ENCODE results near the gene PLB1.
"Not testable (repeated sequence)": the region's sequence is repeated elsewhere in the genome, so short reads cannot be mapped to it uniquely, and the experiment has no call there.

The PLB1 gene

DNA sequence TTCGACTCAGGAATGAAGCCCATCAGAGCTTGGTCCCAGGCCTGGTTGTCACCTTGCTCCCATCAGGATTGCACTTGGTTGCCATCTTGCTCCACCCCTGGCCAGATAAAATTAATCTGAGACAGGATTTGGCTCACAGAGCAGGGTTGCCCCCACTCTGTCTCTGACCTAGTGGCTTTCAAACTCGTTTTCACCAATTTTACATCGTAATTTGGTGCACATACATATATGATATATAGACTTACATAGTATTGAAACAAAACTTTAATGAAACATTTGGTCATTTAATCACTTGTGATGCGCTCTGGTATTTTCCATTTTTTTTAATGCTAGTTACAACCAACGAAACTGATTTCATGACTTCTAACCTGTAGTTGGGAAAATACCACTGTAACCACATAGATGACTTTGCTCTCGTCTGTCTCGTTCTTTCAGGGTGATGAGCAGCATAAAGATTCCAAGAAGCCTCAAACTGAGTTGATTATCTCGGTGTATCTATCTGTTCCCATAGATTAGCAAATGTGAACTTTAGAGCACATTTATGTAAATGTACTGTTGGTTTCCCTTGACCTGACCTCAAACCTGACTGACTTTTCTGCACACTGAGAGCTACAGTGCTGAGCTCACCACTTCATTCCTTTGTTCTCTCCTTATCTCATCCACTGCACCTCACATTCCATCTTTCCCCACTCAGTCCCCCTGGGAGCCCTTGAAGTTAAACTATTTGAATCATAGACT is 30.5 kb upstream of the PLB1 start:
- DNase-seq, result no peak

DNA sequence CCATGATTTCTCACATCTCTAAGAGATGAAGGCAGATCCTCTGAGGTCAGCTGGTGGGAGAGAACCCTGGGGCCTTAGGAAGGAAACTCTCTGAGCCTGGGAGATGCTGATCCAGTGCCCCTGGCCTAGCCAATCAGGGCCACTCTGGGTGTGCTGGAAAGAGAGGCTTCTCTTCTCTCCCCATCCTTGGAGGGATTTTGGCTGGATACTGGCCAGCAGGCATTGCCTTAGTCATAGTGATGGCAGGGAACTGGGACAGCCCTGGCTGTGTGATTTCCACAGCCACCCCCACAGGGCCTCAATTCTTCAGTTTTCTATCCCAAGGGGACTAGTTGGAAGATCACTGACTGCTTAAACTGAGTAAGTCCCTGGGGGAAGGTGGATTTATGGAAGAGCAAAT is 26.6 kb upstream of the PLB1 start:
- DNase-seq, result no peak

DNA sequence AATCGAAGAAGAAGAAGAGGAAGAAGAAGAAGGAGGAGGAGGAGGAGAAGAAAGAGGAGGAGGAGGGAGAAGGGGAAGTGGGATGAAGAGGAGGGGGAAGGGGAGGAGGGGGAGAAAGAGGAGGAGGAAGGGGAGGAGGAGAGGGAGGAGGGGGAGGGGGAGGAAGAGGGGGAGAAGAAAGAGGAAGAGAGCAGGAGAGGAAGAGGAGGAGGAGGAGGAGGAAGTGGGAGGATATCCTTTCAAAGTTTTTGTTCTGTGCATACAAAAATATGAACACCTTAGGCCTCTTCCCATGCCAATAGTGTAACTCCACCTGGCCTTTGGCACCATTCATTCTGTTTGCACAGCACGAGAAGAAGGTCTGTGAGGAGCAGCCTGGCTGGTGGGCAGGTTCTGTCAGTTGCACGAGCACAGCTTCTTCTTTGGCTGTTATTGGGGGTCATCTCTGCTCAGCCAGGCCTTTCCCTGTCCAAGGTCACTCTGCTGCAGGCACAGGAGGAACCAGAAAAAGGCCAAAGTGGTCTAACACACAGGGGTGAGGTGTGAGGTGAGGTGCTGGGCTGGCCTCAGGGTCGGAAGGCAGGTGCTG is 25.8 kb upstream of the PLB1 start:
- DNase-seq, result no peak

DNA sequence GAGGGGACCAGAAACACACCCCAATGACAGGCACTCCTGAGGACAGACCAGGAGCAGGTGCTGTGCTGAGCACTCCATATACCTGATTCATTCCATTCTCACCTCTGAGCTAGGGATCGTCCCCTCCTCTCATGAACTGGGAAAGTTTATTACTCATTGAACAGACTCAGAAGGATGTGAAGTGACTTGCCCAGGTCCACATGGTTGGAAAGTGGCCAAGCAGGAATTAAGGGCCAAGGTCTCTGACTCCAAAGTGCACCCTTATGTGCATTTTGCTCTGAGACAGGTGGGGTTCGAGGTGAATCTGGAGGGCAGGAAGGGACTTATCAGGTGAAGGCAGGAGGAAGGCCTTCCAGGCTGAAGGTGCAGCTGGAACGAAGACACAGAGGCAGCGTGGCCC is 25.1 kb upstream of the PLB1 start:
- DNase-seq, result no peak

DNA sequence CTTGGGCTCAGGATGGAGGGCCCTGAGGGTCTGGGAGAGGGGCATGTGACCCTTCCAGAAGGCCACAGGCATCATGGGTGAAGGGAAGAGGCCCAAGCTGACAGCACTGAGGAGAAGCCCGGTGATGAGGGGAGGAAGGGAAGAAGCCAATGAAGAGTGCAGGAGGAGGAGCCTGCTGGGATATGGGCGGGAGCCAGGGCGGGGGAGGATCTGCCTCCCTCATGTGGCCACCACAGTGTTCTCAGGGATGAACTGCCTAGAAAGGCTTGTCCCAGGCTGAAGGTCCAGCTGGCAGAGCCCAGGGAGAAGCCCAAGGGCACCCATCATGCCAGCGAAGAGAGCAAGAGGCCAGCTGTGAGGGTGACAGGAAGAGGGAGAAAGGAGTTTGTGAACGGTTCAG is 24.6 kb upstream of the PLB1 start:
- DNase-seq, result no peak

DNA sequence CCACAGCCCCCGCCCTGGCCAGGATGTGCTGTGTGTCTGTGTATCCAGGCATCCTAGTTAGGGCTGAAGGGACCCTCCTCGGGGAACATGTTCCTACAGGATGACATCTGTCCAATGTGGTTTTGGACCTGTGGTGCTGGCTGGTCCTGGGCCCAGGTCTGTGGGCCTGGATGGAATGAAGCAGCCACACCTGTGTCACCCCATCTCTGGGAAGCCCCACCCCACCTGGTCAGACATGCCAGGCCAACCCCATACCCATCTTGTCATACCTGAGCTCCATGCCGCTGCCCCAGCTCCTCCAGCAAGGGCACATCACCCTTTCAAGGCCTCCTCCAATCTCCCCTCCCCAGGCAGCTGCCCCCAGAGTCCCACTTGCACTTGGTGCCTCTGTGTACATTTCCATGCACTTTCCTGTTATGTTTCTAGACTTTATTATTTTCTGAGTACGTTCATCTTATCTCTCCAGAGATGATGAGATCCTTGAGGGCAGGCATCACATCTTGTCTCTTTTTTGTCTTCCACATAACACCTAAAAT is 24.1 kb upstream of the PLB1 start:
- DNase-seq, result no peak

DNA sequence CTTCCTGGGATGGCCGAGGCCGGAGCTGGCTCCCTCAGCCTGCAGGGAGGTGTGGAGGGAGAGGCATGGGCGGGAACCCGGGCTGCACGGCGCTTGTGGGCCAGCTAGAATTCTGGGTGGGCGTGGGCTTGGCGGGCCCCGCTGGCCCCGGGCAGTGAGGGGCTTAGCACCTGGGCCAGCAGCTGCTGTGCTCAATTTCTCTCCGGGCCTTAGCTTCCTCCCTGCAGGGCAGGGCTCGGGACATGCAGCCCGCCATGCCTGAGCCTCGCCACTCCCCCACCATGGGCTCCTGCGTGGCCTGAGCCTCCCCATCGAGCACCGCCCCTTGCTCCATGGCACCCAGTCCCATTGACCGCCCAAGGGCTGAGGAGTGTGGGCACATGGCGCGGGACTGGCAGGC is 23.2 kb upstream of the PLB1 start:
- DNase-seq, result not testable (repeated sequence)

DNA sequence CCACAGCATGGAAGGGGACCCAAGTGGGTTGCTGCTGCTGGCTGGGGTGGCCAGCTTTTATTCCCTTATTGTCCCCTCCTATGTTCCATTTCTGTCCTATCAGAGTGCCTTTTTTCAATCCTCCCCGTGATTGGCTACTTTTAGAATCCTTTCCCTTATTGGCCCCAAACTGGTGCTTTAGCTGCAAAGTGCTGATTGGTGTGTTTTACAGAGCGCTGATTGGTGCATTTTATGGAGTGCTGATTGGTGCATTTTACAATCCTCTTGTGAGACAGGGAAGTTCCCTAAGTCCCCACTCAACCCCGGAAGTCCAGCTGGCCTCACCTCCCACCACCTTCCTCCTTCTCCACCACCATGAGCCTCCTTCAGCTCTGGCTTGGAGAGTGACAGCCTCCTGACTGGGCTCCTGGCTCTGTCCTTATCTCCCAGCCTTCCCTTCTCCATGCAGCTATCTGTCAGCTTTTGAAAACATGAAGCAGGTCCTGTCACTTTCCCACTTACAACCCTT is 20.7 kb upstream of the PLB1 start:
- DNase-seq, result no peak

DNA sequence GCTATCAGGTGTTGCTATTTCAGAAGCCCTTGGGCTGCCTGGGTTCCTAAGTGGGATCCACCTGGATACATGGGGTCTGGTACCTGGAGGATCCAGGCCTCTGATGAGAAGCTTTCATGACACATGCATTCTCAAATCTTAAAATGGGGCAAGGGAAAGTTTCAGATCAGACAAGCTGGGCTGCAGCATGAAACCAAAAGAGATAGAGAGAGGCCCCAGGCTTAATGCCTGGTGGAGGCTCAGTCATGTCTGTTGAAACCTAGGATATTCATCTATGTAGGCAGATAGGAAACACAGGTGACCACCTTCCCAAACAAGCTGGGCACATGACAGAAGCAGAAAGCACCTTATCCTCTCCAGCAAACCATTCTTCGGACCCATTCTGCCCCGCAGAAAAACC is 18.8 kb upstream of the PLB1 start:
- DNase-seq, result no peak

DNA sequence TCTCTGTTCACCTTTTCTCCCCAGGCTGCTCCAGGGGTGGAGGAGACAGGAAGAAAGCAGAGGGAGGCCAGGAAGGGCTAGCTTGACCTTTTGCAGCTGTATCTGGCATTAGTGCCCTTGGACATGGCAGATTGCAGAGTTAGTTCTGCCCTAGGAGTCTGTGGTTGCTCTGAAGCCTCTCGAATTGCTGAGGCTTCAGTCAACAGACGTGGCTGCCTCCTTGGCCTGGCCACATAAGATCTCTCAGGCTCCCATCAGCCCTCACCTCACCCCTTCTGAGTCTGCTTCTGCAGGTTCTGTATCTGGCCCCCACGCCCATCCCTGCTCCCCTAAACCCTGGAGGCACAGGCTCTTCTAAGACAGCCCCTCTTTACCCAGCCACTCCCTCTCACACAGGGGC is 18.2 kb upstream of the PLB1 start:
- no peak for DNase-seq

DNA sequence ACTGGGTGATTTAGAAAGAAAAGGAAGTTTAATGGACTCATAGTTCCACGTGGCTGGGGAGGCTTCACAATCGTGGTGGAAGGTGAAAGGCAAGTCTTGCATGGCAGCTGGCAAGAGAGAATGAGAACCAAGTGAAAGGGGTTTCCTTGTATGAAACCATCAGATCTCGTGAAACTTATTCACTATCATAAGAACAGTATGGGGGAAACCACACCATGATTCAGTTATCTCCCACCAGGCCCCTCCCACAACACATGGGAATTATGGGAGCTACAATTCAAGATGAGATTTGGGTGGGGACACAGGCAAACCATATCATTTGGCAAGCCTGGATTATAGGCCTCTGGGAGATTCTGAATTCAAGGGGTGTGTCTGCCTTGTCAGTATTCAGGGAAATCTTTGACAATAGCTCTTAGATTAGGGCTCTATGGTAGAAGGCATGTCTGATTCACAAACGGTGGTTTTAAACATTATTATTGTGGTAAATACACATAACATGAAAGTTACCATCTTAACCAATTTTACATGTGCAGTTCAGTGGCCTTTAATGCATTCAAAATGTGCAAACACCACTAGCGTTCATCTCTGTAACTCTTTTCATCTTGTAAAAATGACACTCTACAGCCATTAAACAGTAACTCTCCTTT is 15.3 kb upstream of the PLB1 start:
- DNase-seq, result no peak

DNA sequence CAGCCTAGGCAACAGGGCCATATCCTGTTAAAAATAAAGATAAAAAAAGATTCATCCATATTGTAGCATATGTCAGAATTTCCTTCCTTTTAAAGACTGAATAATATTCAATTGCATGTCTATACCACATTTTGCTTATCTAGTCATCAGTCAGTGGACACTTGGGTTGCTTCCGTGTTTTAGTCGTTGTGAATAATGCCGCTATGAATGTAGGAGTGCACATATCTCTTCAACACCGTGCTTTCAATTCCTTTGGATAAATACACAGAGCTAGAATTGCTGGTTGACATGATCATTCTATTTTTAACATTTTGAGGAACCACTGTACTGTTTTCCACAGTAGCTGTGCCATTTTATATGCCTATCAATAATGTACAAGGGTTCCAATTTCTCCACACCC is 14.0 kb upstream of the PLB1 start:
- DNase-seq, result no peak

DNA sequence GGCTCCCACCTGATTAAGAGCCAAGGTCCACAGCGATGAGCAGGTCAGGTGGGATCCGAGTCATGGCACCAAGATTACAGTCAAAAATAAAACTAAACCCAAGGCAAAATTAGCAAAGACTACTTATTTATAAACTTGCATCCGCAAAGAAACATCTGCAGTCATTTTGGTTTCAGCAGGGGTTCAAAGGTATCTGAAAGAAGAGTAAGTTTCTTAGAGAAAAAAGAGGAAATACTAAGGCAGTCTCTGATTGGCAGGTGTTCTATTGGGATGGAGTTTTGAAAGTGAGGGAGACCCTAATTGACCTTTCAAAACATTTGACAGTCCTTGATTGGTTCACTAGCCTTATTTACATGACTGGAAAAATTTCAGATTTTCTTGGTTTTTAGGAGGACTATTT is 11.0 kb upstream of the PLB1 start:
- no peak for DNase-seq

DNA sequence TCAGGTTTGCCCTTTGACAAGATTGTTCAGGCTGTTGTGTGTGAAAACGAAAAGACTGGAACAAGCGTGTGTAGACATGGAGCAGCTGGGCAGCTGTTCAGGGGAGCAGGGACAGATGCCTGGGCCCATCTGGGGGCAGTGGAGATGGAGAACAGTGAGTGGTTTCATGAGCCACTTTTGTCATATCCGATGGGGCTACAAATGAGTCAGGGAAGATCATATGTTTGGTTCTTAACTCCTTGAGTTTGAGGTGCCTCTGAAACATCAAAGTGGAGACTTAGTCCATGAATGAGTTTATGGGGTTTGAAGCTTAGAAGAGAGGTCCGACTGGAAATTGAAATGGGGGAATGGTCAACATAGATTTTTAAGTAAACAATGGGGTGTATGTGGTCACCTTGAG is 9.3 kb upstream of the PLB1 start:
- no peak for DNase-seq

DNA sequence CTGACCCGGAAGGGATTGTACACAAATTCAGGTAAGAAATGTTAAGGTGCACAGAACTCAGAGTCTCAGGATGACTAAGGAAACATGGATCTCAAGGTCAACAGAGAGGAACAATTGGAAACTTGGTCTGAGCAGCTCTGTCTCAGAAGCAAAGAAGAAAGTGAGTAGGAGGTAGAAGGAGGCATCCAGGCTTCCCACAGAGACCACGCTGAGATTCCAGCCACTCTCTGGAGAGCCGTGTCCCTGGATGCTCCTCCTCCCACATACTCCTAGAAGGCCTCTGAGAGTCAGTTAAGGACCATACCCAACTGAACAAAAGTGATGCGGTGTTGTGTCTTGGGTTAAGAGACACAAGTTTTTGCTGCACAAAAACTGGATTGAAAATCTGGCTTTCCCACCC is 8.6 kb upstream of the PLB1 start:
- no peak for DNase-seq

DNA sequence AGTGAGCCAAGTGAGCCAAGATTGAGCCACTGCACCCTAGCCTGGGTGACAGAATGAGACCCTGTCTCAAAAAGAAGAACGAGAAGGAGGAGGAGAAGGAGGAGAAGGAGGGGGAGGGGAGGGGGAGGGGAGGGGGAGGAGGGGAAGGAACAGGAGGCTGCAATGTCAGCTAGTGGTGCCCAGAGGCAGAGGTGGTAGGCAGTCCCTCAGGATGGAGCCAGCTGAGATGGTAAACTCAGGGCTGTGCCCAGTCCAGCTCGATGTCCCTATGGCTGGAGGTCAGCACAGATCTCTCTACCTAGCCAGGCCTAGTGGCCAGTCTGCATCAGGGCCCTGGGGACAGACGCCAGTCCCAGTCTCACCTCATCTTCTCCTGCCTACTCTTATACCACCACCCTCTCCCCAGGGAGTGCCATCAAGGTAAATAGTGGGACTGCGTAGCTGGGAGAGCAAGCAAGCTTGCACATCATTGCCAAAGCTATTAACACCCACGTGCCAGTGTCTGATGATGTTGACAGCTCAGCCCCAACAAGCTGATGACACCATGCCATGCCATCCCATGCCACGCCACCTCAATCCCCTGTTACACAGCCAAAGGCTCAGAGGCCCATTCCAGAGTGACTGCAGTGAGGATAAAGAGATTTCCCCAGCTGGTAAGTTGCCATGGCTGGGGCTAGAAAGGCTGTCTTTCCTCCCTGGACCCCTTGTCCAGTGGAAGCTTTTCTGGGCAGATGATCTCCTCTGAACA is 7.6 kb upstream of the PLB1 start:
- DNase-seq, result no peak

DNA sequence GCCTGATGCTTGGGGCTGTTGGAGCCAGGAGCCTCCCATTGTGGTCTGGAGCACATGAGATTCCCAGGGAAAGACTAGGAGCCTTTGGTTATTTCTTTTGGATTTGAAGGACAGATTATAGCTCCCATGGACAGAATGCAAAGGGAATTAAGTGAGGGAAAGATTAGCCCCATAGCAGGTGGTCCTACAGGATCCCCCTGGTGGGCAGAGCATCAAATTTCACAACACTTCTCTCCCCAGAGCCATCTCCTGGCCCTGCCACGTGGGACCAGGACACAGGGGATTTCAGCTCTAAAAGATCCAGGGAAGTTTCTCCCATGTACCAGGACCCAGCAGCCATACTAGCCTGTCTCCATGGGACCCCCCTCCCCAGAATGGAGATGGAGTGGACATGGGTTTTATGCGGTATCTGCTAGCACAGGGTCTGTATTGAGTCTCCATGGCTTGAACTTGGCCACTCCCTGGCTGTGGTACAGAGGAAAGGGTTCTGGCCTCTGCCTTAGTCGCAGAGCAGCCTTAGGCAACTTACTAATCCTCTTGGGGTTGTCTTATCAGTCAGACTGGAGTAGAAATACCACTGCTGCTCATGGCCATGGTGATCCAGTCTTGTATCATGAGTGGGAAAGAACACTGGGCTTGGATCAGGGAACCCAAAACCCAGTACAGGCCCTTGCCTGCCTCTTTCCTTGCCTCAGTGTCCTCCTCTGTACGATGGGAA is 6.8 kb upstream of the PLB1 start:
- no peak for DNase-seq

DNA sequence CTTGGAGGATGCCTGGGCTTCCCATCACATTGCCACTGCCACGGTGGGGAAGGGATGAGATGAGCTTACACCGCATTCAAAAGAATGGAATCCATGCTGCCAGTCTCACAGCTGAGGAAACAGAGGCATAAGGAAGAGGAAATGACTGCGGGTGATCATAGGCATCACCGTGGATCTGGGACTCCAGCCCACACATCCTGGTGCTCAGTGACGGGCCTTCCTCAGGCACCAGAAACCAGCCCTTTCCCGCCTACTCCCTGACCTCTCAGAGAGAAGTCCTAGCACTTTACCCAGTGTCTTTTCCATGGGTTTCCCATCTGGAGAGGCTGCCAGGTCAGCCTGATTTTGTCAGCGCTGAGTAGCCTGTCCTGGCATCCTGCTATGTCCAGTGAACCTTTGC is 5.3 kb upstream of the PLB1 start:
- DNase-seq, result no peak

DNA sequence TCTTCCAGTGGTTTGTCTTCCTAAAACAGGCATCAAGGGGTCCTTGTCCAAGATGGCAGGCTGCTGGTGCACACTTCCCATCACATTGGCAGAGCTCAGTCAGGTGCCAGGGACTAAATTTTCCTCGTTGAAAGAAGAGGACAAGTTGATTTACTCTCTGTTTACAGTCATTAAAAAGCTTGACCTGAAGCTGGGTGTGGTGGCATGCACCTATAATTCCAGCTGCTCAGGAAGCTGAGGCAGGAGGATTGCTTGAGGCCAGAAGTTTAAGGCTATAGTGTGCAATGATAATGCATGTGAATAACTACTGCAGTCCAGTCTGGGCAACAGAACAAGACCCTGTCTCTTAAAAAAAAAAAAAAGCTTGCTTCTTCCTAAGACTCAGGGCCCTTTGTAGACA is 3.6 kb upstream of the PLB1 start:
- no peak for DNase-seq

DNA sequence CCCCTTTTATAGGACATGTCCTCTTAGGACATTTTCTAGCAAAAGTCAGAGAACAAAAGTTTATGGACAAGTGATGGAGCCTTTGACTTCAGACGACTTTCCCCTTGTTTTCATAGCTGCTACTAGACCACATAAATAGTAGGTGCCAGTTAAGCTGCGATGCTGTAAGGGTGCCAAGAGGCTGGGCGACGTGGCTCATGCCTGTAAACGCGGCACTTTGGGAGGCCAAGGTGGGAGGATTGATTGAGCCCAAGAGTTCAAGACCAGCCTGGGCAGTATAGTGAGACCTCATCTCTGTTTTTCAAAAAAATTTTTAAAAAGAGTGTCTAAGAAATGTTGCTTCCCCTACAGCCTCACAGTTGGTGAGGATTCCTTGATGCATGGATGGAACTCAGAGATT is 2.2 kb upstream of the PLB1 start:
- DNase-seq, result no peak

DNA sequence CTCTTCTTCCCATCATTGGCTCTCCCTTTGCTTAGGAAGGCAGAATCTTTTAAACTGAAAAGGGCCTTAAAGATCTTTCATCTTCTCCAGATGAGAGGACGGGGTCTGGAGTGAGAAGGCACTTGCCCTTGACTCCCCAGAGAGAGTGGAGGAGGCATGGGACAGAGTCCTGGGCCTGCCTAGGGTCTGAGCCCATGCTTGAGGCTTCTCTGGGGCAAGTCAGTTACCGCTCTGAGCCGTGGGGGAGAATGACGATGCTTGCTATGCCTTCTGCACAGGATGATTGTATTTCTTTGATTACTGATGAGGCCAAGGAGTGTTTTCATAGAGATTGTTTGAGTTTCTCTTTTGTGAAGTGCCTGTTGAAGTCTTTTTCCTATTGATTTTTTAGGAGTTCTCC is 921 bp downstream of the PLB1 start:
- DNase-seq, result no peak

DNA sequence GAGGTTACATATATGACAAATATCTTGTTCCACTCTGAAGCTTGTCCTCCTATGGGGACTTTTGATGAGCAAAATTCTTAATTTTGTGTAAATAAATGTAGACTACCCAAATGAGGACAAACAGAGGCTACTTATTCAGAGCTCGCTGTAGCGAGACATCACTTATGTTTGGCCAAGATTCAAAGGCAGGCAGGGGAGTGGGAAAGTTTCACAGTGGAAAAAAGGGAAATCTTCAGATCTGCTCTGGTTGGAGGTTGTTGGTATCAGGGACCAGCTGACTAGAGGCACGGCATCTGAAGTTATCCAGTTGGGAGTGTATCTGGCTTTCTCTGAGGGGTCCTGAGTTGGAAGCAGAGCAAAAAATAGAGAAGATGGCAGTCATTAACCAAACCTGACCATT is 1.3 kb downstream of the PLB1 start:
- DNase-seq, result no peak

DNA sequence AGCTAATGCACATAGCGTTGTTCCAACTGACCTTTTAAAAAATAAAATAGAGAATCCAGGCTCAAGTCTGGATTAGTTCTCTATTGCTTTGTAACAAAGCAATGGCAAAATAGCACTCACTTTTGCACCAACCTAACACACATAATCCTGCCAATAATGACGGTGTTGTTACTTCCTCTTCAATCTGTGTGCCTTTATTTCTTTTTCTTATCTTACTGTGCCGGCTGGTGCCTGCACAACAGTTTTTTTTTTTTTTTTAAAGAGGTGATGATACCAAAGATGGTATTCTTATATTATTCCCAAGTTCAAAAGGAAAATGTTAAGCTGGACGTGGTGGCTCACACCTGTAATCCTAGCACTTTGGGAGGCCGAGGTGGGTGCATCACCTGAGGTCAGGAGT is 3.4 kb downstream of the PLB1 start:
- no peak for DNase-seq

All from CD4-positive, alpha-beta T cell treated with Interleukin-1 beta for 1 hour (primary cell).